ENCODE results near the gene MGAT4C.

DNA sequence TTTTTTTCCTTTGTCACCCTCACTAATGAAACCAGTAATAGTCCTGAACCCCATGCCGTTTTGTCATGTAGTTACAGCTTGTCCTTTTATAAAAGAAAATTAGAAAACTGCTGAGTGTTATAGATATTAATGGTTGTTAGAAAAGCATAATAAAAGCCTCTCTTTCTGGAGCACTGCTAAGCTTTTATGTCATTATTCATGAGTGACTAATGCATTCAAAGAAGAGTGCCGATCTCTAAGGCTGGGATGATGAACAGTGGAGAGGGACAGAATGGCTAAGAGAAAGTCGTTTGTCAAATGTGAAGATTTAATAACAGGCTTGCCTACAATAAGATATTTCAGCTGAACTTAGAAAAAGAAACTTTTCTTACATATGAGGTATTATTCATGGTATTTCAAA lies 121.6 kb downstream of the MGAT4C start:
- TF ChIP-seq, protein P1, sequence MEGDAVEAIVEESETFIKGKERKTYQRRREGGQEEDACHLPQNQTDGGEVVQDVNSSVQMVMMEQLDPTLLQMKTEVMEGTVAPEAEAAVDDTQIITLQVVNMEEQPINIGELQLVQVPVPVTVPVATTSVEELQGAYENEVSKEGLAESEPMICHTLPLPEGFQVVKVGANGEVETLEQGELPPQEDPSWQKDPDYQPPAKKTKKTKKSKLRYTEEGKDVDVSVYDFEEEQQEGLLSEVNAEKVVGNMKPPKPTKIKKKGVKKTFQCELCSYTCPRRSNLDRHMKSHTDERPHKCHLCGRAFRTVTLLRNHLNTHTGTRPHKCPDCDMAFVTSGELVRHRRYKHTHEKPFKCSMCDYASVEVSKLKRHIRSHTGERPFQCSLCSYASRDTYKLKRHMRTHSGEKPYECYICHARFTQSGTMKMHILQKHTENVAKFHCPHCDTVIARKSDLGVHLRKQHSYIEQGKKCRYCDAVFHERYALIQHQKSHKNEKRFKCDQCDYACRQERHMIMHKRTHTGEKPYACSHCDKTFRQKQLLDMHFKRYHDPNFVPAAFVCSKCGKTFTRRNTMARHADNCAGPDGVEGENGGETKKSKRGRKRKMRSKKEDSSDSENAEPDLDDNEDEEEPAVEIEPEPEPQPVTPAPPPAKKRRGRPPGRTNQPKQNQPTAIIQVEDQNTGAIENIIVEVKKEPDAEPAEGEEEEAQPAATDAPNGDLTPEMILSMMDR (IDR thresholded peaks at IDR 0.05) = no peak
- TF ChIP-seq POLR2A (IDR thresholded peaks at IDR 0.05) = no peak
- no peak for TF ChIP-seq EP300 (IDR thresholded peaks at IDR 0.05)
- no peak for TF ChIP-seq POLR2AphosphoS5 (IDR thresholded peaks at IDR 0.05)

Data from upper lobe of left lung (tissue), 4 donors.